Muscle layer of duodenum (tissue), 2 donors: Measurements from ENCODE around the gene ANKRD26.
"Not testable (repeated sequence)": the region's sequence is repeated elsewhere in the genome, so short reads cannot be mapped to it uniquely, and the experiment has no call there.

ENCODE experiments used
- H3K27ac ChIP-seq: one replicate; pipeline ENCODE4 v1.7.0; 2013; ENCODE audit warnings: mild to moderate bottlenecking, low read length
- H3K27me3 ChIP-seq: one replicate; pipeline ENCODE4 v1.7.0; 2013; ENCODE audit warnings: low read depth, mild to moderate bottlenecking, control low read depth, low read length
- H3K36me3 ChIP-seq, 2 donors: one replicate each; pipeline ENCODE4 v1.7.0; 2013; ENCODE audit warnings: low read length in 2 of 2, control low read depth in 1 of 2, mild to moderate bottlenecking in 1 of 2; ENCODE audit not compliant: insufficient read depth in 2 of 2, control insufficient read depth in 1 of 2
- H3K4me1 ChIP-seq, 2 donors: one replicate each; pipeline ENCODE4 v1.7.0; 2013; ENCODE audit warnings: low read length in 2 of 2, mild to moderate bottlenecking in 2 of 2, control low read depth in 1 of 2, moderate library complexity in 1 of 2; ENCODE audit not compliant: insufficient read depth in 2 of 2, control insufficient read depth in 1 of 2
- H3K4me3 ChIP-seq, 2 donors: one replicate each; pipeline ENCODE4 v1.7.0; 2013; ENCODE audit warnings: low read length in 2 of 2, low read depth in 1 of 2, mild to moderate bottlenecking in 1 of 2
- H3K9me3 ChIP-seq, 2 donors: one replicate each; pipeline ENCODE4 v1.7.0; 2013; ENCODE audit warnings: low read length in 2 of 2, control low read depth in 1 of 2, mild to moderate bottlenecking in 1 of 2; ENCODE audit not compliant: control insufficient read depth in 1 of 2
- donor health status: healthy.

The ANKRD26 gene

GRCh38 chr10:27072436-27073114, 27.7 kb downstream of the ANKRD26 start:
- Histone ChIP-seq H3K4me3 (no peak overlapping the region), H3K9me3 (no peaks in the 10 kb centered on the region), H3K27ac (no peak overlapping the region), H3K36me3 (peaks cover 17 to 57% of the 10 kb centered on the region in 2 donors), H3K27me3 (no peaks in the 10 kb centered on the region), H3K4me1 (no peaks in the 10 kb centered on the region)

- Histone ChIP-seq H3K27ac (no peak overlapping the region), H3K36me3 (peaks cover 13 to 41% of the 10 kb centered on the region in 2 donors), H3K4me3 (no peak overlapping the region), H3K27me3 (no peaks in the 10 kb centered on the region), H3K4me1 (no peaks in the 10 kb centered on the region), H3K9me3 (no peaks in the 10 kb centered on the region)
These were observed 31.9 kb downstream of the ANKRD26 start for GRCh38 chr10:27068217-27068891.

GRCh38 chr10:27065084-27065483, 35.2 kb downstream of the ANKRD26 start:
- peaks cover 15 to 41% of the 10 kb centered on the region in 2 donors for H3K36me3 ChIP-seq
- no peak overlapping the region for H3K4me3 ChIP-seq
- no peaks in the 10 kb centered on the region for H3K27me3 ChIP-seq
- H3K27ac ChIP-seq: no peak overlapping the region
- no peaks in the 10 kb centered on the region for H3K4me1 ChIP-seq
- no peaks in the 10 kb centered on the region for H3K9me3 ChIP-seq

- Histone ChIP-seq H3K4me3 (no peak overlapping the region), H3K36me3 (peaks cover 0 to 5% of the 10 kb centered on the region in 2 donors), H3K4me1 (no peaks in the 10 kb centered on the region), H3K27ac (no peak overlapping the region), H3K27me3 (no peaks in the 10 kb centered on the region), H3K9me3 (no peaks in the 10 kb centered on the region)
These were observed 47.6 kb downstream of the ANKRD26 start for GRCh38 chr10:27052656-27053055.

GRCh38 chr10:27045247-27045646, 55.0 kb downstream of the ANKRD26 start:
- H3K27ac ChIP-seq, H3K4me3 ChIP-seq, H3K27me3 ChIP-seq, H3K9me3 ChIP-seq, H3K4me1 ChIP-seq: not testable (repeated sequence)
- H3K36me3 ChIP-seq: peaks cover 0 to 31% of the 10 kb centered on the region in 2 donors

GRCh38 chr10:27041196-27041595, 59.1 kb downstream of the ANKRD26 start:
- no peaks in the 10 kb centered on the region for H3K9me3 ChIP-seq
- no peak overlapping the region for H3K27ac ChIP-seq
- H3K27me3 ChIP-seq: no peaks in the 10 kb centered on the region
- no peaks in the 10 kb centered on the region for H3K4me1 ChIP-seq
- peaks cover 5 to 43% of the 10 kb centered on the region in 2 donors for H3K36me3 ChIP-seq
- H3K4me3 ChIP-seq: no peak overlapping the region

- H3K4me1 ChIP-seq: no peaks in the 10 kb centered on the region
- H3K9me3 ChIP-seq: no peaks in the 10 kb centered on the region
- H3K36me3 ChIP-seq: peaks cover 5 to 44% of the 10 kb centered on the region in 2 donors
- H3K4me3 ChIP-seq: no peak overlapping the region
- H3K27ac ChIP-seq: no peak overlapping the region
- H3K27me3 ChIP-seq: no peaks in the 10 kb centered on the region
These were observed 62.1 kb downstream of the ANKRD26 start for GRCh38 chr10:27038168-27038567.

GRCh38 chr10:27035163-27035562, 65.1 kb downstream of the ANKRD26 start:
- Histone ChIP-seq H3K4me1 (no peaks in the 10 kb centered on the region), H3K36me3 (peaks cover 5 to 30% of the 10 kb centered on the region in 2 donors), H3K27ac (no peak overlapping the region), H3K9me3 (no peaks in the 10 kb centered on the region), H3K27me3 (no peaks in the 10 kb centered on the region), H3K4me3 (no peak overlapping the region)

- no peak overlapping the region for H3K4me3 ChIP-seq
- peaks cover 6 to 8% of the 10 kb centered on the region in 2 donors for H3K36me3 ChIP-seq
- no peak overlapping the region for H3K27ac ChIP-seq
- no peaks in the 10 kb centered on the region for H3K9me3 ChIP-seq
- H3K4me1 ChIP-seq: no peaks in the 10 kb centered on the region
- no peaks in the 10 kb centered on the region for H3K27me3 ChIP-seq
These were observed 70.2 kb downstream of the ANKRD26 start for GRCh38 chr10:27030060-27030459.

- Histone ChIP-seq H3K4me1 (no peaks in the 10 kb centered on the region), H3K4me3 (no peak overlapping the region), H3K9me3 (no peaks in the 10 kb centered on the region), H3K27ac (no peak overlapping the region), H3K27me3 (no peaks in the 10 kb centered on the region), H3K36me3 (peaks cover 6 to 15% of the 10 kb centered on the region in 2 donors)
These were observed 78.2 kb downstream of the ANKRD26 start for GRCh38 chr10:27022048-27022447.

GRCh38 chr10:27020243-27020642, 80.1 kb downstream of the ANKRD26 start:
- H3K4me1 ChIP-seq: no peaks in the 10 kb centered on the region
- peaks cover 0 to 21% of the 10 kb centered on the region in 2 donors for H3K36me3 ChIP-seq
- H3K27me3 ChIP-seq: no peaks in the 10 kb centered on the region
- no peaks in the 10 kb centered on the region for H3K9me3 ChIP-seq
- no peak overlapping the region for H3K4me3 ChIP-seq
- no peak overlapping the region for H3K27ac ChIP-seq
